ENCODE measurements around the gene PKP1. TPM values are rescaled to one million over a fixed set of nuclear protein-coding genes. Genes with fewer than 3 reads are reported as not detected.

PKP1 gene
- total and polyA plus RNA-seq, 2 donors (not counting 3 experiments of a cell fraction or from before 2014, with no cell fraction given): 0.01 TPM; not detected in 1

- POLR2A ChIA-PET: no interaction called here
- H2AFZ ChIP-seq (ENCODE audit: low read depth, low read length): no peak overlapping the region
These were observed 21.3 kb upstream of the PKP1 start for GRCh38 chr1:201261771-201262547.

More at GRCh38 chr1:201261771-201262547, 21.3 kb upstream of the PKP1 start:
- dilution Hi-C loops (cut with MboI; ENCODE audit: extremely low pct_ligation_motif_present, low sequenced_read_pairs): no loop called here
- peaks cover 14 to 17% of the 10 kb centered on the region in 2 experiments for H3K27me3 ChIP-seq (ENCODE audit: control insufficient read depth in 2 of 2, insufficient read depth in 2 of 2, low read length in 2 of 2)
- CTCF ChIA-PET: interaction anchor here (0.9 to 1.2 kb wide), 3 partner anchors 87 to 99 kb away, joined by 3 to 5 read pairs (median 3); no protein-coding TSS in a partner anchor
- no peak overlapping the region for H3K4me3 ChIP-seq (replicated peaks in 1 of 3; ENCODE audit: insufficient read depth in 1 of 3, low read depth in 1 of 3, low read length in 3 of 3)
- FAIRE-seq (no peak), DNase-seq (ENCODE audit: low read depth, low spot score) (no peak)
- TF ChIP-seq MYC (IDR thresholded peaks at IDR 0.05; ENCODE audit: low read depth, low read length): no peak
- TF ChIP-seq EZH2 (IDR thresholded peaks at IDR 0.05; ENCODE audit: borderline replicate concordance, low read depth, low read length, severe bottlenecking): no peak
- no peak for TF ChIP-seq GATA2 (IDR thresholded peaks at IDR 0.05; ENCODE audit: insufficient read depth, insufficient read length, low read depth, low read length)
- no peak for TF ChIP-seq FOS (IDR thresholded peaks at IDR 0.05; ENCODE audit: borderline replicate concordance, insufficient read depth, low read length)
- TF ChIP-seq POLR2AphosphoS5 (IDR thresholded peaks at IDR 0.05; ENCODE audit: insufficient read depth, low read depth, low read length): no peak
- no peak for TF ChIP-seq MAX (IDR thresholded peaks at IDR 0.05; ENCODE audit: insufficient read depth, insufficient read length)
- no peak for TF ChIP-seq JUN (IDR thresholded peaks at IDR 0.05; ENCODE audit: borderline replicate concordance, insufficient read depth, insufficient read length, low read depth)
- no peak for TF ChIP-seq CTCF (IDR thresholded peaks at IDR 0.05; ENCODE audit: extremely low read depth in 1 of 2, insufficient read depth in 1 of 2, low read depth in 1 of 2, low read length in 2 of 2)
- no peak for TF ChIP-seq POLR2A (IDR thresholded peaks at IDR 0.05; ENCODE audit: low read depth, low read length)
- intact Hi-C loops (cut with micrococcal nuclease): no loop called here
- H3K9ac ChIP-seq (replicated peaks; ENCODE audit: extremely low read depth, insufficient read depth, low read length): no peak overlapping the region
- H3K4me2 ChIP-seq (ENCODE audit: insufficient read depth, low read length): no peak overlapping the region
- no peaks in the 10 kb centered on the region for H3K79me2 ChIP-seq (ENCODE audit: control insufficient read depth, insufficient read depth, low read length)
- H3K9me1 ChIP-seq (replicated peaks; ENCODE audit: control insufficient read depth, extremely low read depth, insufficient read depth, low read length): no peaks in the 10 kb centered on the region
- no peaks in the 10 kb centered on the region for H3K36me3 ChIP-seq (ENCODE audit: control insufficient read depth in 2 of 2, extremely low read depth in 1 of 2, insufficient read depth in 2 of 2, low read length in 2 of 2)
- H3K27ac ChIP-seq (ENCODE audit: insufficient read depth, low read depth, low read length): no peak overlapping the region
- BruUV-seq (replicated peaks): no TSS peak
- no peaks in the 10 kb centered on the region for H3K4me1 ChIP-seq (ENCODE audit: control insufficient read depth, extremely low read depth, insufficient read depth, low read length)
- no peaks in the 10 kb centered on the region for H4K20me1 ChIP-seq (replicated peaks; ENCODE audit: control insufficient read depth, extremely low read depth, insufficient read depth, low read length)
- no peaks in the 10 kb centered on the region for H3K9me3 ChIP-seq (replicated peaks; ENCODE audit: control insufficient read depth, insufficient read depth, low read length)
